AG10803 (cell line): ENCODE data around the gene FBXW5.

Source experiments
- DNase-seq: peaks from one replicate; pipeline ENCODE4 v3.0.0; 2010; ENCODE audit warnings: low read depth
- H3K4me3 ChIP-seq: 2 replicates; pipeline ENCODE4 v1.5.1; 2011; ENCODE audit warnings: mild to moderate bottlenecking, low read length, control low read depth
- CTCF ChIP-seq: conservative IDR thresholded peaks from 2 replicates; pipeline ENCODE4 v1.5.1; 2011; ENCODE audit warnings: mild to moderate bottlenecking, low read length, control low read depth, inconsistent platforms

The FBXW5 gene

GRCh38 chr9:136946228-136947027, 1.9 kb upstream of the FBXW5 start:
- DNase-seq: no peak
- TF ChIP-seq CTCF: no peak
- H3K4me3 ChIP-seq: no peak overlapping the region

GRCh38 chr9:136945333-136946227, 1.0 kb upstream of the FBXW5 start:
- TF ChIP-seq CTCF: no peak
- no peak overlapping the region for H3K4me3 ChIP-seq
- DNase-seq: no peak

GRCh38 chr9:136944212-136944518, 373 bp downstream of the FBXW5 start:
- H3K4me3 ChIP-seq: peak overlapping the region; percentile 77
- DNase-seq: peak; percentile 63
- no peak for TF ChIP-seq CTCF

- no peak for TF ChIP-seq CTCF
- peak overlapping the region; percentile 77 for H3K4me3 ChIP-seq
- DNase-seq: no peak
Observed at GRCh38 chr9:136943291-136944211, 987 bp downstream of the FBXW5 start.

- no peak for TF ChIP-seq CTCF
- peak overlapping the region; percentile 77 for H3K4me3 ChIP-seq
- DNase-seq: no peak
Observed at GRCh38 chr9:136942881-136943230, 1.7 kb downstream of the FBXW5 start.

- H3K4me3 ChIP-seq: no peak overlapping the region; the same call in 1 of the 2 replicates
- no peak for TF ChIP-seq CTCF
- no peak for DNase-seq
Observed at GRCh38 chr9:136942112-136942880, 2.2 kb downstream of the FBXW5 start.
